H9 (cell line): ENCODE measurements around the gene CPLX1. TPM values are rescaled to one million over a fixed set of nuclear protein-coding genes. Genes with fewer than 3 reads are reported as not detected.
A peak's percentile ranks its signal among the peaks of the same experiment; 100 is the strongest.

ENCODE experiments used
- DNase-seq: peaks from one replicate; pipeline ENCODE4 v3.0.0-alpha.2; 2017
- H2AFZ ChIP-seq: one replicate; pipeline ENCODE4 v1.6.1; 2013; ENCODE audit warnings: mild to moderate bottlenecking, low read length, control low read depth, moderate library complexity
- H2AK5ac ChIP-seq: 2 replicates; pipeline ENCODE4 v1.6.1; 2013; ENCODE audit warnings: low read length, control low read depth, mixed read lengths; ENCODE audit not compliant: insufficient read length
- H2BK120ac ChIP-seq: one replicate; pipeline ENCODE4 v1.6.1; 2013; ENCODE audit warnings: low read depth, mild to moderate bottlenecking, low read length, control low read depth, inconsistent platforms; ENCODE audit not compliant: poor library complexity, severe bottlenecking
- H2BK12ac ChIP-seq: 2 replicates; pipeline ENCODE4 v1.6.1; 2013; ENCODE audit warnings: low read length, control low read depth, mixed read lengths, low read depth; ENCODE audit not compliant: insufficient read length
- H2BK15ac ChIP-seq: 2 replicates; pipeline ENCODE4 v1.6.1; 2013; ENCODE audit warnings: low read depth, low read length, control low read depth
- H2BK20ac ChIP-seq: one replicate; pipeline ENCODE4 v1.6.1; 2013; ENCODE audit warnings: low read depth, mild to moderate bottlenecking, low read length, control low read depth, inconsistent platforms; ENCODE audit not compliant: poor library complexity, severe bottlenecking
- H2BK5ac ChIP-seq: 2 replicates; pipeline ENCODE4 v1.6.1; 2013; ENCODE audit warnings: low read length, control low read depth, mixed read lengths; ENCODE audit not compliant: insufficient read length
- H3K14ac ChIP-seq: 2 replicates; pipeline ENCODE4 v1.6.1; 2013; ENCODE audit warnings: low read length, control low read depth; ENCODE audit not compliant: insufficient read depth
- H3K18ac ChIP-seq: 2 replicates; pipeline ENCODE4 v1.6.1; 2013; ENCODE audit warnings: low read depth, mild to moderate bottlenecking, mixed read lengths, low read length, control low read depth; ENCODE audit not compliant: insufficient read length
- H3K23ac ChIP-seq: 2 replicates; pipeline ENCODE4 v1.6.1; 2013; ENCODE audit warnings: low read length, control low read depth, mixed read lengths, low read depth; ENCODE audit not compliant: insufficient read length
- H3K23me2 ChIP-seq: 2 replicates; pipeline ENCODE4 v1.6.1; 2013; ENCODE audit warnings: low read depth, mild to moderate bottlenecking, mixed read lengths, low read length, control low read depth; ENCODE audit not compliant: insufficient read length, poor library complexity, severe bottlenecking
- H3K27ac ChIP-seq: 2 replicates; pipeline ENCODE4 v1.5.1; 2013; ENCODE audit warnings: low read length, control low read depth, mixed read lengths, low read depth; ENCODE audit not compliant: insufficient read length
- H3K27me3 ChIP-seq: 2 replicates; pipeline ENCODE4 v1.6.1; 2013; ENCODE audit warnings: low read length, control low read depth, inconsistent platforms; ENCODE audit not compliant: insufficient read depth
- H3K4ac ChIP-seq: 2 replicates; pipeline ENCODE4 v1.6.1; 2013; ENCODE audit warnings: low read depth, mild to moderate bottlenecking, control low read depth, inconsistent platforms, low read length, moderate library complexity
- H3K4me1 ChIP-seq: 2 replicates; pipeline ENCODE4 v1.6.1; 2013; ENCODE audit warnings: low read length, control low read depth, inconsistent platforms; ENCODE audit not compliant: insufficient read depth
- H3K4me2 ChIP-seq: 2 replicates; pipeline ENCODE4 v1.6.1; 2013; ENCODE audit warnings: low read length, control low read depth, mixed read lengths; ENCODE audit not compliant: insufficient read length, insufficient read depth
- H3K56ac ChIP-seq: 2 replicates; pipeline ENCODE4 v1.6.1; 2013; ENCODE audit warnings: low read depth, mild to moderate bottlenecking, mixed read lengths, low read length, control low read depth; ENCODE audit not compliant: insufficient read length
- H3K79me1 ChIP-seq: 2 replicates; pipeline ENCODE4 v1.6.1; 2013; ENCODE audit warnings: low read depth, mild to moderate bottlenecking, moderate library complexity, low read length, control low read depth, inconsistent platforms; ENCODE audit not compliant: insufficient read depth, poor library complexity, severe bottlenecking
- H3K79me2 ChIP-seq: 2 replicates; pipeline ENCODE4 v1.6.1; 2013; ENCODE audit warnings: low read length, control low read depth, inconsistent platforms; ENCODE audit not compliant: insufficient read depth
- H3K9ac ChIP-seq: 2 replicates; pipeline ENCODE4 v1.6.1; 2013; ENCODE audit warnings: low read length, control low read depth, mixed read lengths; ENCODE audit not compliant: insufficient read length; ENCODE audit errors: extremely low read depth
- H3K9me3 ChIP-seq: one replicate; pipeline ENCODE4 v1.6.1; 2013; ENCODE audit warnings: low read depth, low read length, inconsistent platforms; ENCODE audit not compliant: control insufficient read depth
- H3T11ph ChIP-seq: one replicate; pipeline ENCODE4 v1.6.1; 2013; ENCODE audit warnings: mild to moderate bottlenecking, low read length, control low read depth, inconsistent platforms
- H4K20me1 ChIP-seq: one replicate; pipeline ENCODE4 v1.6.1; 2013; ENCODE audit not compliant: control insufficient read depth, insufficient read length, insufficient read depth
- H4K5ac ChIP-seq: 2 replicates; pipeline ENCODE4 v1.6.1; 2013; ENCODE audit warnings: low read depth, mild to moderate bottlenecking, mixed read lengths, low read length, control low read depth; ENCODE audit not compliant: insufficient read length
- H4K8ac ChIP-seq: replicated peaks from 2 replicates; pipeline ENCODE4 v1.6.1; 2013; ENCODE audit warnings: low read length, control low read depth, mixed read lengths, low read depth; ENCODE audit not compliant: insufficient read length
- H4K91ac ChIP-seq: 2 replicates; pipeline ENCODE4 v1.6.1; 2013; ENCODE audit warnings: low read depth, mild to moderate bottlenecking, moderate library complexity, mixed read lengths, low read length, control low read depth; ENCODE audit not compliant: insufficient read length
- H3K27ac Mint-ChIP-seq, 3 experiments: 2 replicates in 2 of 3; 3 replicates in 1 of 3; pipeline ENCODE4 v1.8.0; 2020 to 2021; ENCODE audit warnings: mixed read lengths in 3 of 3, mild to moderate bottlenecking in 1 of 3, moderate library complexity in 1 of 3
- H3K27me3 Mint-ChIP-seq: 2 replicates; pipeline ENCODE4 v1.8.0; 2021; ENCODE audit warnings: low read depth, mild to moderate bottlenecking, moderate library complexity, mixed read lengths
- H3K36me3 Mint-ChIP-seq, 3 experiments: 2 replicates in 2 of 3; 3 replicates in 1 of 3; pipeline ENCODE4 v1.8.0; 2020 to 2021; ENCODE audit warnings: low read depth in 3 of 3, mixed read lengths in 3 of 3; ENCODE audit not compliant: insufficient read depth in 1 of 3
- H3K4me1 Mint-ChIP-seq, 2 experiments: 2 replicates each; pipeline ENCODE4 v1.8.0; 2020; ENCODE audit warnings: mixed read lengths in 2 of 2
- H3K4me3 Mint-ChIP-seq, 2 experiments: 2 replicates in 1 of 2; 3 replicates in 1 of 2; pipeline ENCODE4 v1.8.0; 2020 to 2021; ENCODE audit warnings: mild to moderate bottlenecking in 2 of 2, mixed read lengths in 2 of 2, moderate library complexity in 1 of 2
- H3K9me3 Mint-ChIP-seq, 2 experiments: 2 replicates in 1 of 2; 3 replicates in 1 of 2; pipeline ENCODE4 v1.8.0; 2020; ENCODE audit warnings: mild to moderate bottlenecking in 2 of 2, mixed read lengths in 2 of 2, moderate library complexity in 1 of 2
- WGBS: extraction: QIAGEN DNeasy Blood & Tissue Kit; methylation state at CpG from one replicate; pipeline ENCODE4 v1.1.7; 2013; ENCODE audit warnings: missing lambda C conversion rate, low lambda C conversion rate, mixed read lengths; ENCODE audit not compliant: insufficient read length; ENCODE audit errors: extremely low coverage; 5-methylcytosine and 5-hydroxymethylcytosine counted together
- total RNA-seq: library from RNA; stranded (reverse); gene quantifications from 2 replicates; pipeline ENCODE4 v1.2.1, GENCODE V29; 2021
- TF ChIP-seq, protein P1 (sequence below): fragments of 200-600 bp; sonication (generic); conservative IDR thresholded peaks from 3 replicates; pipeline ENCODE4 v1.8.0; 2021; ENCODE audit warnings: antibody characterized with exemption, mild to moderate bottlenecking

CPLX1 gene
- total RNA-seq, 1 experiment from 2014 or later = 0.90 TPM

DNA sequence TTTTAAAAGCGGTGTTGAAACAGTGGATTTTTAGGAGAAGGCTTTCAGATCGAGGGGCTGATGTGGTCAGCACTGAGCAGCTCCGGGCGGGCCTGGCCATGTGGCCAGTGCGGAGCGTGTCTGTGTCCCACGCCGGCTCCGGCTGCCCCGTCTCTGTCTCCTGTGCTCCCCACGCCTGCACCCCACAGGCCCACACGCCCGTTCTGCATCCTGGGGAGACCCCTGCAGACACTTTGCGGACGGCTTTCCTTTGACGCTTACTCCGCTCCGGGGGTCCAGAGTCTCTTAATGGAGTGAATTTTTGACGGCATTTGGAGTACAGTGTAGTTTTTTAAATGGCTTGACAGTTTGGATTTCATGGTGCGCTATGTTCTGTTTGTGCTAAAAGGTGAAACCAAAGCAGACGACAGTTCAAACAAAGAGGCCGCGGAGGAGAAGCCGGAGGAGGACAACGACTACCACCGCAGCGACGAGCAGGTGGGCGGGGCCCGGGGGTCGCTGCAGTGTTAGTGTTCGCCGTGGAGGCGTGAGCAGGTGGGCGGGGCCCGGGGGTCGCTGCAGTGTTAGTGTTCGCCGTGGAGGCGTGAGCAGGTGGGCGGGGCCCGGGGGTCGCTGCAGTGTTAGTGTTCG is 81.6 kb downstream of the CPLX1 start:
- H3K4me1 ChIP-seq = no peaks in the 10 kb centered on the region
- H2BK120ac ChIP-seq = no peak overlapping the region
- no peak overlapping the region for H2BK15ac ChIP-seq
- no peak overlapping the region for H3T11ph ChIP-seq
- no peak overlapping the region for H3K27ac ChIP-seq
- no CpG with 5 or more reads among the region's 44 CpGs for WGBS
- H2BK12ac ChIP-seq = no peak overlapping the region
- H4K91ac ChIP-seq = no peak overlapping the region
- Mint-ChIP-seq H3K27me3 (no peaks in the 10 kb centered on the region; the same call in 1 of the 2 replicates), H3K4me3 (no peak overlapping the region), H3K9me3 (peaks cover 3 to 5% of the 10 kb centered on the region in 2 experiments; a peak in 3 of 5 replicates), H3K36me3 (peaks cover 28 to 52% (median 50%) of the 10 kb centered on the region in 3 experiments), H3K27ac (peak overlapping the region in 1 of 3 experiments; percentile 40; a peak in 1 of 7 replicates), H3K4me1 (no peaks in the 10 kb centered on the region)
- no peak overlapping the region for H3K4me2 ChIP-seq
- no peak overlapping the region; the same call in 1 of the 2 replicates for H3K14ac ChIP-seq
- no peak overlapping the region for H3K9ac ChIP-seq
- peaks cover 2% of the 10 kb centered on the region for H3K23me2 ChIP-seq
- H3K4ac ChIP-seq = no peak overlapping the region
- H3K18ac ChIP-seq = no peak overlapping the region
- no peak overlapping the region for H3K23ac ChIP-seq
- H3K9me3 ChIP-seq = no peaks in the 10 kb centered on the region
- no peak overlapping the region for H4K5ac ChIP-seq
- H3K79me1 ChIP-seq = no peaks in the 10 kb centered on the region
- no peaks in the 10 kb centered on the region; the same call in 1 of the 2 replicates for H3K79me2 ChIP-seq
- no peaks in the 10 kb centered on the region for H3K27me3 ChIP-seq
- TF ChIP-seq, protein P1, sequence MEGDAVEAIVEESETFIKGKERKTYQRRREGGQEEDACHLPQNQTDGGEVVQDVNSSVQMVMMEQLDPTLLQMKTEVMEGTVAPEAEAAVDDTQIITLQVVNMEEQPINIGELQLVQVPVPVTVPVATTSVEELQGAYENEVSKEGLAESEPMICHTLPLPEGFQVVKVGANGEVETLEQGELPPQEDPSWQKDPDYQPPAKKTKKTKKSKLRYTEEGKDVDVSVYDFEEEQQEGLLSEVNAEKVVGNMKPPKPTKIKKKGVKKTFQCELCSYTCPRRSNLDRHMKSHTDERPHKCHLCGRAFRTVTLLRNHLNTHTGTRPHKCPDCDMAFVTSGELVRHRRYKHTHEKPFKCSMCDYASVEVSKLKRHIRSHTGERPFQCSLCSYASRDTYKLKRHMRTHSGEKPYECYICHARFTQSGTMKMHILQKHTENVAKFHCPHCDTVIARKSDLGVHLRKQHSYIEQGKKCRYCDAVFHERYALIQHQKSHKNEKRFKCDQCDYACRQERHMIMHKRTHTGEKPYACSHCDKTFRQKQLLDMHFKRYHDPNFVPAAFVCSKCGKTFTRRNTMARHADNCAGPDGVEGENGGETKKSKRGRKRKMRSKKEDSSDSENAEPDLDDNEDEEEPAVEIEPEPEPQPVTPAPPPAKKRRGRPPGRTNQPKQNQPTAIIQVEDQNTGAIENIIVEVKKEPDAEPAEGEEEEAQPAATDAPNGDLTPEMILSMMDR = no peak
- no peak overlapping the region for H4K8ac ChIP-seq
- no peak overlapping the region for H2BK20ac ChIP-seq
- no peak overlapping the region for H2AFZ ChIP-seq
- no peak for DNase-seq
- no peak overlapping the region for H3K56ac ChIP-seq
- no peaks in the 10 kb centered on the region for H4K20me1 ChIP-seq
- H2BK5ac ChIP-seq = no peak overlapping the region
- H2AK5ac ChIP-seq = no peak overlapping the region
